Hippocampal formation (tissue), 2 donors: ENCODE measurements around the gene ZCCHC4.

Experiments
- DNase-seq, 2 donors: peaks; one replicate each; lab custom pipeline; 2025; lab: John Stamatoyannopoulos, UW

The ZCCHC4 gene

GRCh38 chr4:25377572-25378436, 65.2 kb downstream of the ZCCHC4 start:
- no peak for DNase-seq

GRCh38 chr4:25378437-25378743, 65.8 kb downstream of the ZCCHC4 start:
- no peak for DNase-seq

- DNase-seq, result no peak
These were observed 67.0 kb downstream of the ZCCHC4 start for GRCh38 chr4:25379591-25379990.

DNA sequence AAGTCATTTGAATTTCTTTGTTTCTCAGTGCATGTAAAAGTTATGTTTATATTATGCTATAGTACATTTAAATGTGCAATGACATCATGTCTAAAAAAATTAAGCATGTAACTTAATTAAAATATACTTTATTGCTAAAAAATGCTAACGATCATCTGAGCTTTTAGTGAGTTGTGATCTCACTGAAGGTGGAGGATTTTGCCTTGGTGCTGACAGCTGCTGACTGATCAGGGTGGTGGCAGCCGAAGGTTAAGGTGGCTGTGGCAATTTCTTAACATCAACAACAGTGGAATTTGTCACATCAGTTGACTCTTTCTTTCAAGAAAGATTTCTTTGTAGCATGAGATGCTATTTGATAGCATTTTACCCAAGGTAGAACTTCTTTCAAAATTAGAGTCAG, 71.1 kb downstream of the ZCCHC4 start:
- no peak for DNase-seq

- DNase-seq, result no peak
These were observed 74.4 kb downstream of the ZCCHC4 start for GRCh38 chr4:25386926-25387325.

GRCh38 chr4:25397305-25397704, 84.7 kb downstream of the ZCCHC4 start:
- DNase-seq, result no peak

- DNase-seq, result no peak
These were observed 86.9 kb downstream of the ZCCHC4 start for GRCh38 chr4:25399510-25399909.

- no peak for DNase-seq
These were observed 88.5 kb downstream of the ZCCHC4 start for GRCh38 chr4:25401066-25401465.

DNA sequence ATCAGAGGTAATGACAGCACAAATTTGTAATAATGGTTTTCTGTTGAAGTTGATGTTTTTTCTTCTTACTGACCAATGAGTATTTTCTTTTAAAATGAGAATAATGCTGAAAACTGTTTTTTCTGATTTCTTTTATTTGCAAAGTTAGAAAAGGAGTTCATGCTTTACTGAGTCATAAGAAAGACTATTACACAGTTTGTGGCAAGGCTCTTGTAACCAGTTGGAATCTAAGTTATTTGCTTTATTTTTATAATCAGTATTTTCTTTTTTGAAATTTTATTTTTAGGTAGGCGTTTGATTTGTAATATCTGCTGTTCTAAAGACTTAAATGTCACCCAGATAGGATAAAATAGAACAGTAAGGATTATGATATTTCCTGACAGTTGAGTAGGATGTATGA, 89.9 kb downstream of the ZCCHC4 start:
- no peak for DNase-seq

GRCh38 chr4:25403699-25404098, 91.1 kb downstream of the ZCCHC4 start:
- DNase-seq, result no peak

DNA sequence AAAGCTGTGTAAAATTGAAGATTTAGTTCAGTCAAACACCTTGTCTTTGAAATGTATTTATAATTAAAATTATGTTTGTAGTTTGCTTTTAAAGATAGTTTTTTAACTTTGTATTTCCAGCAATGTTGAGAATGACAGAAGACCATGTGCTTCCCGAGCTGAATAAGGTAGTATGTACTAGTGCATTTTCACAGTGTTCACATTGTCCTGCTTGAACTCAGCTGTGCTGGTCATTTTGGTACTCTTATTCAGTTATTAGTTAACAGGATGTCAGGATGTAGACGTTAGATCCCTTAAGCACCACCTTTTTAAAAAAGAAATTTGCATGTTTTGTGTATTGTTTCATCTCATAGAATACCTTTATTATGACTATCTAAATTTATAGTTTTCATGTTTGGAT, 92.9 kb downstream of the ZCCHC4 start:
- no peak for DNase-seq

DNA sequence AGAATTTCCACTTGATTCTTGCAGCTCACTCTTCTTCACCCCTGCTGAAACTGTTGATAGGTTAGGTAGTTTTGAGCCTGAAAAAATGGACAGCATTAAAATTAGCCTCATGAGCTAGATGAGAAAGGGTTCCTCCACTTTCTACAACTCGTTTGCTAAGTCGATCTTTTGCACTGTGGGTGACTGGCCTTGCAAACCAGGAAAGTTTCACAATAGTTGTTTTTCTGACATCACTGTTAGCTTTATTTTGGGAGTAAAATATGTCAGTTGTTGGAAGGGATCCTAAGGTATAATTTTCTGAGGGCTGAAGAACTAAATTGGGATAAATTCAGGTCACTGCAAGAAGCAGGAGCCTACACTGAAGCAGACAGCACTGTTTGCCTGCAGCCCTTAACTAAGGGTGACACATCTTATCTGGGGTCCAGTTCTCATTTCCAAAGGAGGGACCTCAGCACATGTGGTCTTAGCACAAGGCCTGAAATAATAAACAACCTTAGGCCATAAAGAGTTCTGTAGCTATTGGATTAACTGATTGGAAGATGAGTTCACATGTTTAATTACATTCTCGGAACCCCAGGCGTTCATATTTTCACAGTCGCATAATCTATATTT, 93.6 kb downstream of the ZCCHC4 start:
- DNase-seq, result no peak

DNA sequence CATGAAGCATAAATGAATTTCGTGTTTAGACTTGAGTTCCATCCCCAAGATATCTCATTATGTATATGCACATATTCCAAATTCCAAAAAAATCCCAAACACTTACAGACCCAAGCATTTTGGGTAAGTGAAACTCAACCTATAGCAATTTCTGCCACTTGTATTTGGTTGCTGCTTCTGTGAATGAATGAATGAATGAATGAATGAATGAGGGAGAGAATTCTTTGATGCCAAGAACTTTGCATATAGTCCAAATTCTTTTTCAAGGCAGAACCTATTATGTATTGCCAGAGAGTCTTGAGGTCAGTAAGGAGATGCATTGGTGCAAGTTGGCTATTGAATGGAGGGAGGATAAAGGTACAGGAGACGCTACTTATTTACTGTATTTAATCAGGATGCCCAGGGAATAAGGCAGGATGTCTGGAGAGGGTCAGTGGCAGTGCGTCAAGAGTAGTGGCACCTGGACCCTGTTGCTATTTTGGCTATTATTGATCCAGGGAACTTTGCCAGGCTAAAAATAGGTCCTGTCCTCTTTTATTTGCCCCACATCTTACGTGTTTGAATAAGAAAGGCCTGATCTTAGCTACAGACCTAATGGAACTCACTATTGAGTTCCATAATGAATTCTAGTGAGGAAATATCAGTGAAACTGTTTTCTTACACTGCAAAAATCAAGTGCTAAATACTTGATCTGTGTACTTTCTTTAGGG, 98.4 kb downstream of the ZCCHC4 start:
- DNase-seq, result no peak

DNA sequence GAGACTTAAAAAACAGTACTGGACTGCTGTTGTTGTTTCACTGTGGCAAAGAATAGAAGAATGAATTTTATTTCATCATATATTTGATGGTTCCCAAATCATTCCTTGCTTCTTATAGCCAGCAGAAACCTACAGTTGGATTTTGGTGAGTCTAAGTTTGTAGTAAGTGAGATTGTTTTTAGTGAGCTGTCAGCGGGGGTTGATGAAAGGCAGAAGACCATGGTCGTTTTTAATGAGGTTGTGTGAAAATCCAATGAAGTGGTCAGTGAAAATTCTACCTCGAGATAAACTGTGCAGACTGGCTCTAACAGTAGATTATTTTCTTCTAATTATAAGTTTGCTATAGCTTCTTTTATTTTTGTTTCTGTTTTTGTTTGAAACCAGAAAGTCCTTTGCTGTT, 100.7 kb downstream of the ZCCHC4 start:
- DNase-seq, result no peak

DNA sequence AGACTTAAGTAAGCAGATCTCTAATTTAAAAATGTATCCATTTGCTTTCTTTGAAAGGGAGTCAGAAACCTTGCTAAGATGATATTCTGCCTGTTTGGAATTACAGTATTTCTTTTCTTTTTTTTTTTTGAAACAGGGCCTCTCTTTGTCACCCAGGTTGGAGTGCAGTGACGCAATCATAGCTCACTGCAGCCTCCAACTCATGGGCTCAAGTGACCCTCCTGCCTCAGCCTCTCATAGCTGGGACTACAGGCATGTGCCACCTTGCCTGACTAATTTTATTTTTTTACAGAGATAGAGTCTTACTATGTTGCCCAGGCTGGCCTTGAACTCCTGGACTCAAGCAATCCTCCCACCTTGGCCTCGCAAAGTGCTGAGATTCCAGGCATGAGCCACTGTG, 104.4 kb downstream of the ZCCHC4 start:
- DNase-seq, result no peak
